GM12878 (cell line): Measurements from ENCODE around the gene CHST15.

ENCODE experiments used
- CEBPB ChIP-seq, 2 experiments: fragments of 150-350 bp in 1 of 2; IDR thresholded peaks; 2 replicates each; pipeline ENCODE4 v1.6.1; 2012 to 2014; ENCODE audit warnings: low read depth in 2 of 2, low read length in 2 of 2, borderline replicate concordance in 1 of 2, inconsistent platforms in 1 of 2
- CHD4 ChIP-seq: fragments of 200-600 bp; sonication (generic); IDR thresholded peaks from 2 replicates; pipeline ENCODE4 v1.6.1; 2016; ENCODE audit warnings: mild to moderate bottlenecking
- ETV6 ChIP-seq, 2 experiments: fragments of 450-650 bp in 1 of 2; IDR thresholded peaks in 1 of 2; conservative IDR thresholded peaks in 1 of 2; 2 replicates each; pipeline ENCODE4 v1.6.1; 2014; ENCODE audit warnings: antibody characterized with exemption in 1 of 2, borderline replicate concordance in 1 of 2, low read depth in 1 of 2, mild to moderate bottlenecking in 1 of 2, moderate library complexity in 1 of 2
- KDM1A ChIP-seq: fragments of 200-600 bp; sonication (generic); IDR thresholded peaks from 2 replicates; pipeline ENCODE4 v1.6.1; 2016; ENCODE audit warnings: borderline replicate concordance
- POLR2A ChIP-seq: IDR thresholded peaks from 2 replicates; pipeline ENCODE4 v1.6.1; 2011; ENCODE audit warnings: low read depth, mild to moderate bottlenecking, low read length
- SIN3A ChIP-seq: IDR thresholded peaks from 2 replicates; pipeline ENCODE4 v1.6.1; 2012; ENCODE audit warnings: low read depth, low read length, improper control_type of control experiment
- WRNIP1 ChIP-seq: IDR thresholded peaks from 2 replicates; pipeline ENCODE4 v1.6.1; 2011; ENCODE audit warnings: low read depth, low read length, improper control_type of control experiment, borderline replicate concordance
- ZNF274 ChIP-seq: IDR thresholded peaks from one replicate; pipeline ENCODE4 v1.8.0; 2011; ENCODE audit not compliant: insufficient read length, insufficient read depth
- TF ChIP-seq, protein P1 (sequence below), 3 experiments: IDR thresholded peaks in 2 of 3; conservative IDR thresholded peaks in 1 of 3; 2 replicates each; pipeline ENCODE4 v1.5.1; 2011; ENCODE audit warnings: low read depth in 3 of 3, low read length in 3 of 3, mild to moderate bottlenecking in 3 of 3, control low read depth in 2 of 3, moderate library complexity in 2 of 3, inconsistent platforms in 1 of 3, mixed read lengths in 1 of 3; ENCODE audit not compliant: control insufficient read depth in 2 of 3, insufficient read depth in 1 of 3; ENCODE audit errors: extremely low read depth in 1 of 3
- TF ChIP-seq, protein P2 (sequence below): fragments of 450-650 bp; IDR thresholded peaks from 2 replicates; pipeline ENCODE4 v1.6.1; 2016; ENCODE audit warnings: mild to moderate bottlenecking
- TF ChIP-seq, protein P3 (sequence below): IDR thresholded peaks from 2 replicates; pipeline ENCODE4 v1.6.1; 2012; ENCODE audit warnings: low read depth, low read length, improper control_type of control experiment

DNA sequence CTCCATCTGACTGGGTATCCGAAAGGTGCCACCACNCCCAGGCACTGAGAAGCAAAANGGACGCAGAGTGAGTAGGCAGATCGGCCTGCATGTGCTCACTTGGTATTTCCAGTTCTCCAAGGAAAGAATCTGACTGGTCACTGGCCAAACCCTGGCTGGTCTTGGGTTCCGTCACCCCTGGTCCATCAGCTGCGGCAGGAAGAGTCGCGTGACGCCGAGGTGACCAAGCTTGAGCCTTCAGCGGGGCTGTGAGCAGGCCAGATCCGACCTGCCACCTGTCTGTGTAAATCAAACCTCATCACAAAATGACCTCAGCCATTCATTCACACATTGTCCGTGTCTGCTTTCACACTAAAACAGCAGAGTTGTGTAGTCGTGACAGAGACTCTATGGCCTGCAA lies 28.8 kb upstream of the CHST15 start:
- TF ChIP-seq CEBPB (IDR thresholded peaks at IDR 0.05; ENCODE audit: borderline replicate concordance in 1 of 2, low read depth in 2 of 2, low read length in 2 of 2): no peak
- TF ChIP-seq, protein P1, sequence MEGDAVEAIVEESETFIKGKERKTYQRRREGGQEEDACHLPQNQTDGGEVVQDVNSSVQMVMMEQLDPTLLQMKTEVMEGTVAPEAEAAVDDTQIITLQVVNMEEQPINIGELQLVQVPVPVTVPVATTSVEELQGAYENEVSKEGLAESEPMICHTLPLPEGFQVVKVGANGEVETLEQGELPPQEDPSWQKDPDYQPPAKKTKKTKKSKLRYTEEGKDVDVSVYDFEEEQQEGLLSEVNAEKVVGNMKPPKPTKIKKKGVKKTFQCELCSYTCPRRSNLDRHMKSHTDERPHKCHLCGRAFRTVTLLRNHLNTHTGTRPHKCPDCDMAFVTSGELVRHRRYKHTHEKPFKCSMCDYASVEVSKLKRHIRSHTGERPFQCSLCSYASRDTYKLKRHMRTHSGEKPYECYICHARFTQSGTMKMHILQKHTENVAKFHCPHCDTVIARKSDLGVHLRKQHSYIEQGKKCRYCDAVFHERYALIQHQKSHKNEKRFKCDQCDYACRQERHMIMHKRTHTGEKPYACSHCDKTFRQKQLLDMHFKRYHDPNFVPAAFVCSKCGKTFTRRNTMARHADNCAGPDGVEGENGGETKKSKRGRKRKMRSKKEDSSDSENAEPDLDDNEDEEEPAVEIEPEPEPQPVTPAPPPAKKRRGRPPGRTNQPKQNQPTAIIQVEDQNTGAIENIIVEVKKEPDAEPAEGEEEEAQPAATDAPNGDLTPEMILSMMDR (IDR thresholded peaks at IDR 0.05 in 2 of 3, conservative IDR thresholded peaks at IDR 0.05 in 1 of 3; ENCODE audit: control insufficient read depth in 2 of 3, extremely low read depth in 1 of 3, insufficient read depth in 1 of 3, low read depth in 3 of 3, low read length in 3 of 3): no peak
- TF ChIP-seq KDM1A: no peak
- no peak for TF ChIP-seq WRNIP1
- TF ChIP-seq, protein P2, sequence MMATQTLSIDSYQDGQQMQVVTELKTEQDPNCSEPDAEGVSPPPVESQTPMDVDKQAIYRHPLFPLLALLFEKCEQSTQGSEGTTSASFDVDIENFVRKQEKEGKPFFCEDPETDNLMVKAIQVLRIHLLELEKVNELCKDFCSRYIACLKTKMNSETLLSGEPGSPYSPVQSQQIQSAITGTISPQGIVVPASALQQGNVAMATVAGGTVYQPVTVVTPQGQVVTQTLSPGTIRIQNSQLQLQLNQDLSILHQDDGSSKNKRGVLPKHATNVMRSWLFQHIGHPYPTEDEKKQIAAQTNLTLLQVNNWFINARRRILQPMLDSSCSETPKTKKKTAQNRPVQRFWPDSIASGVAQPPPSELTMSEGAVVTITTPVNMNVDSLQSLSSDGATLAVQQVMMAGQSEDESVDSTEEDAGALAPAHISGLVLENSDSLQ: no peak
- TF ChIP-seq, protein P3, sequence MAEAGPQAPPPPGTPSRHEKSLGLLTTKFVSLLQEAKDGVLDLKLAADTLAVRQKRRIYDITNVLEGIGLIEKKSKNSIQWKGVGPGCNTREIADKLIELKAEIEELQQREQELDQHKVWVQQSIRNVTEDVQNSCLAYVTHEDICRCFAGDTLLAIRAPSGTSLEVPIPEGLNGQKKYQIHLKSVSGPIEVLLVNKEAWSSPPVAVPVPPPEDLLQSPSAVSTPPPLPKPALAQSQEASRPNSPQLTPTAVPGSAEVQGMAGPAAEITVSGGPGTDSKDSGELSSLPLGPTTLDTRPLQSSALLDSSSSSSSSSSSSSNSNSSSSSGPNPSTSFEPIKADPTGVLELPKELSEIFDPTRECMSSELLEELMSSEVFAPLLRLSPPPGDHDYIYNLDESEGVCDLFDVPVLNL: no peak
- no peak for TF ChIP-seq SIN3A
- TF ChIP-seq POLR2A: no peak
- TF ChIP-seq ZNF274: no peak
- TF ChIP-seq ETV6 (conservative IDR thresholded peaks at IDR 0.05 in 1 of 2, IDR thresholded peaks at IDR 0.05 in 1 of 2; ENCODE audit: borderline replicate concordance in 1 of 2, low read depth in 1 of 2): no peak
- no peak for TF ChIP-seq CHD4
